Tibial nerve (tissue), 4 donors: ENCODE results near the gene FKBP9.

Source experiments
- CTCF ChIP-seq, 5 experiments: fragments of 200-600 bp in 3 of 5; fragments of 450-650 bp in 2 of 5; sonication (generic) in 3 of 5; IDR thresholded peaks; one replicate each; pipeline ENCODE4 v1.5.1; 2016 to 2019; ENCODE audit warnings: antibody characterized with exemption in 5 of 5, mild to moderate bottlenecking in 3 of 5, moderate library complexity in 2 of 5
- EP300 ChIP-seq, 2 donors: sonication (generic); formaldehyde crosslinking; IDR thresholded peaks; one replicate each; pipeline ENCODE4 v1.6.1; 2017; ENCODE audit warnings: antibody characterized with exemption in 2 of 2, mild to moderate bottlenecking in 1 of 2
- POLR2A ChIP-seq, 2 donors: fragments of 450-650 bp; IDR thresholded peaks; one replicate each; pipeline ENCODE4 v1.6.1; 2017; ENCODE audit warnings: antibody characterized with exemption in 2 of 2, mild to moderate bottlenecking in 2 of 2, moderate library complexity in 2 of 2

GRCh38 chr7:33040803-33041516 is 83.7 kb downstream of the FKBP9 start:
- TF ChIP-seq CTCF (IDR thresholded peaks at IDR 0.05): no peak
- no peak for TF ChIP-seq POLR2A (IDR thresholded peaks at IDR 0.05)
- TF ChIP-seq EP300 (IDR thresholded peaks at IDR 0.05): no peak
